Prostate gland (tissue), 2 donors: ENCODE results near the gene CREBRF.

Experiments
- POLR2A ChIP-seq: fragments of 450-650 bp; IDR thresholded peaks from one replicate; pipeline ENCODE4 v1.6.1; 2016; ENCODE audit warnings: antibody characterized with exemption, mild to moderate bottlenecking
- POLR2AphosphoS5 ChIP-seq: sonication (generic); formaldehyde crosslinking; IDR thresholded peaks from one replicate; pipeline ENCODE4 v1.6.1; 2017; ENCODE audit warnings: antibody characterized with exemption
- TF ChIP-seq, protein P1 (sequence below), 4 experiments: fragments of 200-600 bp in 2 of 4; fragments of 450-650 bp in 2 of 4; sonication (generic) in 2 of 4; IDR thresholded peaks; 1 replicate in 3 of 4; 2 replicates in 1 of 4; pipeline ENCODE4 v1.5.1; 2016 to 2019; ENCODE audit warnings: antibody characterized with exemption in 4 of 4, mild to moderate bottlenecking in 2 of 4, moderate library complexity in 2 of 4

DNA sequence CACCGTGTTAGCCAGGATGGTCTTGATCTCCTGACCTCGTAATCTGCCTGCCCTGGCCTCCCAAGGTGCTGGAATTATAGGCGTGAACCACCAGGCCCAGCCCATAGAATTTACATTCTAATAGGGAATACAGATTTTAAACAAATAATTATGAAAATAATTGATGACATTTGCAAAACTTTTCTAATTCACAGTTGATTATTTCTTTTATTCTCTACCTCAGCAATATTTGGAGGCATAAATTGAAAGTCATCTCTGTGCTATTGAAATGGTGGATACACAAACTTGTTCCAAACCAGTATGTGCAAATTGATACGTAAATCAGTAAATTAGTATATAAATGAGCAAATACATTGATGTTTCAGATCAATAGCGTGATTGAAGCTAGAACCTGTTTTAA is 96.4 kb downstream of the CREBRF start:
- TF ChIP-seq, protein P1, sequence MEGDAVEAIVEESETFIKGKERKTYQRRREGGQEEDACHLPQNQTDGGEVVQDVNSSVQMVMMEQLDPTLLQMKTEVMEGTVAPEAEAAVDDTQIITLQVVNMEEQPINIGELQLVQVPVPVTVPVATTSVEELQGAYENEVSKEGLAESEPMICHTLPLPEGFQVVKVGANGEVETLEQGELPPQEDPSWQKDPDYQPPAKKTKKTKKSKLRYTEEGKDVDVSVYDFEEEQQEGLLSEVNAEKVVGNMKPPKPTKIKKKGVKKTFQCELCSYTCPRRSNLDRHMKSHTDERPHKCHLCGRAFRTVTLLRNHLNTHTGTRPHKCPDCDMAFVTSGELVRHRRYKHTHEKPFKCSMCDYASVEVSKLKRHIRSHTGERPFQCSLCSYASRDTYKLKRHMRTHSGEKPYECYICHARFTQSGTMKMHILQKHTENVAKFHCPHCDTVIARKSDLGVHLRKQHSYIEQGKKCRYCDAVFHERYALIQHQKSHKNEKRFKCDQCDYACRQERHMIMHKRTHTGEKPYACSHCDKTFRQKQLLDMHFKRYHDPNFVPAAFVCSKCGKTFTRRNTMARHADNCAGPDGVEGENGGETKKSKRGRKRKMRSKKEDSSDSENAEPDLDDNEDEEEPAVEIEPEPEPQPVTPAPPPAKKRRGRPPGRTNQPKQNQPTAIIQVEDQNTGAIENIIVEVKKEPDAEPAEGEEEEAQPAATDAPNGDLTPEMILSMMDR (IDR thresholded peaks at IDR 0.05): no peak
- TF ChIP-seq POLR2AphosphoS5 (no peak), POLR2A (no peak)
